ENCODE results near the gene C4BPA. TPM values are rescaled to one million over a fixed set of nuclear protein-coding genes. Genes with fewer than 3 reads are reported as not detected.
A peak's percentile ranks its signal among the peaks of the same experiment; 100 is the strongest.

The C4BPA gene
- total RNA-seq, 1 donor from 2014 or later, result not detected

GRCh38 chr1:207070811-207071210, 33.2 kb upstream of the C4BPA start:
- H3K4me1 Mint-ChIP-seq, result no peaks in the 10 kb centered on the region
- H3K36me3 Mint-ChIP-seq (ENCODE audit: low read depth), result peaks cover 3% of the 10 kb centered on the region
- no peaks in the 10 kb centered on the region for H3K9me3 Mint-ChIP-seq
- no peak for TF ChIP-seq CTCF (conservative IDR thresholded peaks at IDR 0.05)
- H3K27ac Mint-ChIP-seq (ENCODE audit: unreplicated experiment), result peak overlapping the region; percentile 43
- no peak overlapping the region for H3K4me3 Mint-ChIP-seq
- no peaks in the 10 kb centered on the region for H3K27me3 Mint-ChIP-seq (ENCODE audit: low read depth)
- DNase-seq (ENCODE audit: low read depth, low spot score), result no peak

GRCh38 chr1:207071426-207071825, 32.6 kb upstream of the C4BPA start:
- H3K4me1 Mint-ChIP-seq, result no peaks in the 10 kb centered on the region
- no peak for TF ChIP-seq CTCF (conservative IDR thresholded peaks at IDR 0.05)
- H3K27ac Mint-ChIP-seq (ENCODE audit: unreplicated experiment), result no peak overlapping the region
- H3K4me3 Mint-ChIP-seq, result no peak overlapping the region
- no peaks in the 10 kb centered on the region for H3K27me3 Mint-ChIP-seq (ENCODE audit: low read depth)
- H3K36me3 Mint-ChIP-seq (ENCODE audit: low read depth), result peaks cover 3% of the 10 kb centered on the region
- no peaks in the 10 kb centered on the region for H3K9me3 Mint-ChIP-seq
- no peak for DNase-seq (ENCODE audit: low read depth, low spot score)

- Mint-ChIP-seq H3K4me1 (no peaks in the 10 kb centered on the region), H3K9me3 (no peaks in the 10 kb centered on the region), H3K27ac (ENCODE audit: unreplicated experiment) (peak overlapping the region; percentile 43), H3K36me3 (ENCODE audit: low read depth) (peaks cover 3% of the 10 kb centered on the region), H3K4me3 (no peak overlapping the region), H3K27me3 (ENCODE audit: low read depth) (no peaks in the 10 kb centered on the region)
- no peak for DNase-seq (ENCODE audit: low read depth, low spot score)
- no peak for TF ChIP-seq CTCF (conservative IDR thresholded peaks at IDR 0.05)
These were observed 31.8 kb upstream of the C4BPA start for GRCh38 chr1:207072233-207072632.

GRCh38 chr1:207073906-207074820, 29.9 kb upstream of the C4BPA start:
- Mint-ChIP-seq H3K36me3 (ENCODE audit: low read depth) (no peaks in the 10 kb centered on the region), H3K27me3 (ENCODE audit: low read depth) (no peaks in the 10 kb centered on the region), H3K4me1 (no peaks in the 10 kb centered on the region), H3K4me3 (no peak overlapping the region), H3K9me3 (no peaks in the 10 kb centered on the region), H3K27ac (ENCODE audit: unreplicated experiment) (no peak overlapping the region)
- DNase-seq (ENCODE audit: low read depth, low spot score), result no peak
- TF ChIP-seq CTCF (conservative IDR thresholded peaks at IDR 0.05), result no peak

- H3K27ac Mint-ChIP-seq (ENCODE audit: unreplicated experiment), result no peak overlapping the region
- no peaks in the 10 kb centered on the region for H3K27me3 Mint-ChIP-seq (ENCODE audit: low read depth)
These were observed 27.7 kb upstream of the C4BPA start for GRCh38 chr1:207076181-207076955.

More at GRCh38 chr1:207076181-207076955, 27.7 kb upstream of the C4BPA start:
- Mint-ChIP-seq H3K36me3 (ENCODE audit: low read depth) (no peaks in the 10 kb centered on the region), H3K9me3 (no peaks in the 10 kb centered on the region), H3K4me1 (no peaks in the 10 kb centered on the region), H3K4me3 (no peak overlapping the region)
- DNase-seq (ENCODE audit: low read depth, low spot score), result no peak
- TF ChIP-seq CTCF (conservative IDR thresholded peaks at IDR 0.05), result no peak
